K562 (cell line): ENCODE data around the gene PATL1. TPM values are rescaled to one million over a fixed set of nuclear protein-coding genes. Genes with fewer than 3 reads are reported as not detected.
A peak's percentile ranks its signal among the peaks of the same experiment; 100 is the strongest.

Experiments used
- BRD4 ChIP-seq: fragments of 200-600 bp; sonication (generic); IDR thresholded peaks from 2 replicates; pipeline ENCODE4 v1.6.1; 2017; ENCODE audit warnings: inconsistent platforms
- CHD1 ChIP-seq: fragments of 200-600 bp; sonication (generic); IDR thresholded peaks from one replicate; pipeline ENCODE4 v1.6.1; 2012; ENCODE audit warnings: mild to moderate bottlenecking, moderate library complexity, low read length, inconsistent platforms
- ELF2 ChIP-seq: fragments of 250-450 bp; sonication (Bioruptor Pico); IDR thresholded peaks from 2 replicates; pipeline ENCODE4 v1.5.0; 2021; ENCODE audit warnings: mild to moderate bottlenecking
- GTF2E2 ChIP-seq: fragments of 200-800 bp; sonication (Bioruptor generic); IDR thresholded peaks from 2 replicates; pipeline ENCODE4 v1.6.1; 2016; ENCODE audit warnings: missing genetic modification characterization, missing compliant biosample characterization
- HDAC3 ChIP-seq: fragments of 450-650 bp; IDR thresholded peaks from 2 replicates; pipeline ENCODE4 v1.6.1; 2018; ENCODE audit warnings: borderline replicate concordance, mild to moderate bottlenecking, moderate library complexity; ENCODE audit not compliant: partially characterized antibody
- NCOA4 ChIP-seq: fragments of 450-650 bp; IDR thresholded peaks from 2 replicates; pipeline ENCODE4 v1.6.1; 2018; ENCODE audit warnings: mild to moderate bottlenecking; ENCODE audit not compliant: partially characterized antibody
- NONO ChIP-seq, 2 experiments: fragments of 200-400 bp in 1 of 2; fragments of 450-650 bp in 1 of 2; formaldehyde crosslinking in 1 of 2; IDR thresholded peaks; 2 replicates each; pipeline ENCODE4 v1.6.1; 2017; ENCODE audit warnings: low read depth in 2 of 2, mild to moderate bottlenecking in 2 of 2, moderate library complexity in 2 of 2, low read length in 1 of 2
- NR3C1 ChIP-seq: sonication (generic); formaldehyde crosslinking; IDR thresholded peaks from 2 replicates; pipeline ENCODE4 v1.8.1; 2022; ENCODE audit warnings: missing genetic modification reagents
- PTRF ChIP-seq: fragments of 450-650 bp; IDR thresholded peaks from 2 replicates; pipeline ENCODE4 v1.6.1; 2016; ENCODE audit warnings: mild to moderate bottlenecking, missing genetic modification characterization, missing compliant biosample characterization
- REST ChIP-seq, 2 experiments: fragments of 450-650 bp; formaldehyde crosslinking in 1 of 2; IDR thresholded peaks; 2 replicates each; pipeline versions ENCODE4 v1.4.0 to v1.6.1; 2014 to 2020; ENCODE audit warnings: mild to moderate bottlenecking in 2 of 2, borderline replicate concordance in 1 of 2, low read depth in 1 of 2
- SOX6 ChIP-seq: fragments of 450-650 bp; IDR thresholded peaks from 2 replicates; pipeline ENCODE4 v1.6.1; 2014; ENCODE audit warnings: mild to moderate bottlenecking
- XRCC5 ChIP-seq: fragments of 200-400 bp; formaldehyde crosslinking; IDR thresholded peaks from 2 replicates; pipeline ENCODE4 v1.6.1; 2017; ENCODE audit warnings: low read depth, mild to moderate bottlenecking, low read length
- ZBED1 ChIP-seq: IDR thresholded peaks from 2 replicates; pipeline ENCODE4 v1.6.1; 2014
- ZNF165 ChIP-seq: fragments of 250-450 bp; sonication (Bioruptor Pico); IDR thresholded peaks from 2 replicates; pipeline ENCODE4 v1.4.0; 2020; ENCODE audit warnings: borderline replicate concordance
- ZNF384 ChIP-seq: IDR thresholded peaks from 2 replicates; pipeline ENCODE4 v1.6.1; 2012; ENCODE audit warnings: low read depth, low read length, improper control_type of control experiment
- ZNF57 ChIP-seq: fragments of 450-650 bp; formaldehyde crosslinking; IDR thresholded peaks from 2 replicates; pipeline ENCODE4 v1.4.0; 2020; ENCODE audit warnings: mild to moderate bottlenecking, moderate library complexity
- ZNF717 ChIP-seq: fragments of 250-450 bp; sonication (Bioruptor Pico); IDR thresholded peaks from 2 replicates; pipeline ENCODE4 v1.5.0; 2021
- polyA plus RNA-seq, 8 experiments: library from polyadenylated mRNA; depleted of rRNA in 4 of 8; stranded (reverse) in 5 of 8; unstranded in 3 of 8; fragments of >200 nt; fragmentation: Nextera tagmentation in 2 of 8; fragmentation: Illumina TruSeq in 1 of 8; extraction: Ambion mirVana in 2 of 8; extraction: Trizol in 1 of 8; gene quantifications; 2 replicates each; pipeline versions ENCODE4 v1.2.1 to v1.2.3, GENCODE V29; 2011 to 2014; ENCODE audit warnings: inconsistent platforms in 1 of 8, missing spikeins in 1 of 8
- total RNA-seq, 7 experiments: library from RNA; depleted of rRNA in 6 of 7; stranded (reverse); fragments of >200 nt in 6 of 7; fragmentation: Illumina TruSeq in 2 of 7; extraction: Trizol in 2 of 7; gene quantifications; 2 replicates each; pipeline versions ENCODE4 v1.2.1 to v1.2.3, GENCODE V29; 2011 to 2021; ENCODE audit warnings: low replicate concordance in 1 of 7
- TF ChIP-seq, protein P1 (sequence below): sonication (generic); formaldehyde crosslinking; IDR thresholded peaks from 2 replicates; pipeline ENCODE4 v1.5.0; 2020; ENCODE audit warnings: missing genetic modification reagents

The PATL1 gene
- total and polyA plus RNA-seq, 9 of the 15 experiments (the other 6 are each of a cell fraction or from before 2014, with no cell fraction given): 3.2 to 48.0 (median 16.4) TPM

DNA sequence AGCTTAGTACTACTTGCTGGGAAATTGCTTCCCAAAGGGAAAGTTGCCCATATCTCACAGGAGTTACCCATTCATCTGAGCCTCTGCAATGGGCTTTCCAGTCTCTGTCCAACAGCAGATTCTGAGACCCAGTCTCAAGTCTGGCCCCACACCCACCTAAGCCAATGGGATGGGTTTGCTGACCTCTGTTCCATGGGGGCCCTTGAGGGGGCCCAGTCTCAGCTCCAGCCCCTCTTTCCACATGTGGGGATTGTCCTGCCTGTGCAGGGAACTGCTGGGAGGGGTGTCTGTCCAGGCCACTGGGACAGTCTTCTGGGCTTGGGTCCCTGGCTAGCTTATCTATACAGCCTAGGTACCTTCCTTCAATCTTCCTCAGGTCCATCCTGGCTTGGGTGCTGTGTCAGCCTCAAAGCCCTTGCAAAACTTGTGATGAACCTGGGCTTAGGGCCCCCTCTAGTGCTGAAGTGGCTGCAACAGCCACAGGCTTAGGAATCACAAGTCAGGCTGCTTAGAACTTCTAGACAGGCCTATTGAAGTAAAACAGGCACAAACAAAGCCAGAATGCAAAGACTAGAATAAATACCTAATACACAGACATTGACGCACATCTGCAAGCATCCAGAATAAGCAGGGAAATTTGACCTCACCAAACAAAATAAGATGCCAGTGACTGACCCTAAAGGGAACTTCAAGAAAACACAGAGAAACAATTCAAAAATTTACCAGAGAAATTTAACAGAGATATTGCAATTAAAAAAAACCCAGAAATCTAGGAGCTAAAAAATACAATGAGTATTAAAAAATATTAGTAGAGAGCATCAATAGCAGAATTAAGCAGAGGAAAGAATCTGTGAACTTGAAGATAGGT, 11.7 kb upstream of the PATL1 start (continued):
- peak; percentile 84 for TF ChIP-seq REST (IDR thresholded peaks at IDR 0.05; ENCODE audit: borderline replicate concordance)
- TF ChIP-seq REST (CRISPR knock-in tag; IDR thresholded peaks at IDR 0.05; ENCODE audit: low read depth): no peak
- TF ChIP-seq SOX6: peak; percentile 51
- no peak for TF ChIP-seq NONO (IDR thresholded peaks at IDR 0.05; ENCODE audit: low read depth in 2 of 2, low read length in 1 of 2)
- TF ChIP-seq XRCC5: 0 out of 2 replicates have a peak, but pooled peaks have one; percentile 44
- TF ChIP-seq ZNF165: no peak
- no peak for TF ChIP-seq BRD4
- no peak for TF ChIP-seq GTF2E2
- no peak for TF ChIP-seq NR3C1 (CRISPR knock-in tag)
- TF ChIP-seq NCOA4: no peak
- TF ChIP-seq ZBED1: no peak
- no peak for TF ChIP-seq ZNF717
- TF ChIP-seq ZNF57 (CRISPR knock-in tag): no peak
- TF ChIP-seq ZNF384: peak; percentile 19; the same call in 1 of the 2 replicates
- TF ChIP-seq, protein P1, sequence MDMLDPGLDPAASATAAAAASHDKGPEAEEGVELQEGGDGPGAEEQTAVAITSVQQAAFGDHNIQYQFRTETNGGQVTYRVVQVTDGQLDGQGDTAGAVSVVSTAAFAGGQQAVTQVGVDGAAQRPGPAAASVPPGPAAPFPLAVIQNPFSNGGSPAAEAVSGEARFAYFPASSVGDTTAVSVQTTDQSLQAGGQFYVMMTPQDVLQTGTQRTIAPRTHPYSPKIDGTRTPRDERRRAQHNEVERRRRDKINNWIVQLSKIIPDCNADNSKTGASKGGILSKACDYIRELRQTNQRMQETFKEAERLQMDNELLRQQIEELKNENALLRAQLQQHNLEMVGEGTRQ (CRISPR knock-in tag): no peak
- no peak for TF ChIP-seq HDAC3
- TF ChIP-seq ELF2 (CRISPR knock-in tag): 0 out of 2 replicates have a peak, but pooled peaks have one; percentile 35
- no peak for TF ChIP-seq CHD1
- TF ChIP-seq PTRF: no peak
